ENCODE results near the gene PARVG. TPM values are rescaled to one million over a fixed set of nuclear protein-coding genes. Genes with fewer than 3 reads are reported as not detected.

The PARVG gene
- total RNA-seq, 1 experiment from 2014 or later, result 13.9 TPM

GRCh38 chr22:44159811-44160210 lies 20.9 kb upstream of the PARVG start:
- BruUV-seq (replicated peaks), result no TSS peak
- POLR2A ChIA-PET (ENCODE audit: low non-redundant PET), result no interaction called here
- H3K9me3 ChIP-seq (ENCODE audit: low read depth, low read length, poor library complexity, severe bottlenecking), result no peaks in the 10 kb centered on the region
- no peaks in the 10 kb centered on the region for H3K36me3 ChIP-seq (ENCODE audit: insufficient read depth, low read length, poor library complexity, severe bottlenecking)
- H3K4me1 ChIP-seq (ENCODE audit: insufficient read depth, low read length, poor library complexity, severe bottlenecking), result no peaks in the 10 kb centered on the region
- no peak overlapping the region for H3K27ac ChIP-seq (ENCODE audit: low read depth, low read length, poor library complexity, severe bottlenecking)
- no peak overlapping the region for H3K4me3 ChIP-seq (ENCODE audit: low read depth, low read length, poor library complexity, severe bottlenecking)
- no peaks in the 10 kb centered on the region for H3K27me3 ChIP-seq (replicated peaks; ENCODE audit: insufficient read depth, low read depth, low read length, poor library complexity)
- intact Hi-C loops (cut with micrococcal nuclease; ENCODE audit: unreplicated experiment), result no loop called here
- no peak for DNase-seq (ENCODE audit: low spot score)
- CTCF ChIA-PET, result no interaction called here
- TF ChIP-seq CTCF (conservative IDR thresholded peaks at IDR 0.05; ENCODE audit: low read depth, low read length) (no peak), EZH2 (IDR thresholded peaks at IDR 0.05; ENCODE audit: borderline replicate concordance, low read depth, low read length, poor library complexity, severe bottlenecking) (no peak)

GRCh38 chr22:44160421-44160820 lies 20.3 kb upstream of the PARVG start:
- no peaks in the 10 kb centered on the region for H3K9me3 ChIP-seq (ENCODE audit: low read depth, low read length, poor library complexity, severe bottlenecking)
- H3K36me3 ChIP-seq (ENCODE audit: insufficient read depth, low read length, poor library complexity, severe bottlenecking), result no peaks in the 10 kb centered on the region
- intact Hi-C loops (cut with micrococcal nuclease; ENCODE audit: unreplicated experiment), result no loop called here
- TF ChIP-seq CTCF (conservative IDR thresholded peaks at IDR 0.05; ENCODE audit: low read depth, low read length), result no peak
- no peak for TF ChIP-seq EZH2 (IDR thresholded peaks at IDR 0.05; ENCODE audit: borderline replicate concordance, low read depth, low read length, poor library complexity, severe bottlenecking)
- no peaks in the 10 kb centered on the region for H3K27me3 ChIP-seq (replicated peaks; ENCODE audit: insufficient read depth, low read depth, low read length, poor library complexity)
- H3K4me1 ChIP-seq (ENCODE audit: insufficient read depth, low read length, poor library complexity, severe bottlenecking), result no peaks in the 10 kb centered on the region
- no TSS peak for BruUV-seq (replicated peaks)
- no peak overlapping the region for H3K27ac ChIP-seq (ENCODE audit: low read depth, low read length, poor library complexity, severe bottlenecking)
- ChIA-PET POLR2A (ENCODE audit: low non-redundant PET) (no interaction called here), CTCF (interaction anchor here (0.7 kb wide), 1 partner anchor 57 kb away, joined by 7 read pairs; no protein-coding TSS in a partner anchor)
- no peak overlapping the region for H3K4me3 ChIP-seq (ENCODE audit: low read depth, low read length, poor library complexity, severe bottlenecking)
- no peak for DNase-seq (ENCODE audit: low spot score)

GRCh38 chr22:44161673-44162072 lies 19.1 kb upstream of the PARVG start:
- CTCF ChIA-PET, result no interaction called here
- H3K27me3 ChIP-seq (replicated peaks; ENCODE audit: insufficient read depth, low read depth, low read length, poor library complexity), result no peaks in the 10 kb centered on the region

More at GRCh38 chr22:44161673-44162072, 19.1 kb upstream of the PARVG start:
- no peaks in the 10 kb centered on the region for H3K36me3 ChIP-seq (ENCODE audit: insufficient read depth, low read length, poor library complexity, severe bottlenecking)
- BruUV-seq (replicated peaks), result no TSS peak
- no peak overlapping the region for H3K27ac ChIP-seq (ENCODE audit: low read depth, low read length, poor library complexity, severe bottlenecking)
- no peaks in the 10 kb centered on the region for H3K9me3 ChIP-seq (ENCODE audit: low read depth, low read length, poor library complexity, severe bottlenecking)
- POLR2A ChIA-PET (ENCODE audit: low non-redundant PET), result no interaction called here
- peaks cover under 1% of the 10 kb centered on the region for H3K4me1 ChIP-seq (ENCODE audit: insufficient read depth, low read length, poor library complexity, severe bottlenecking)
- intact Hi-C loops (cut with micrococcal nuclease; ENCODE audit: unreplicated experiment), result no loop called here
- TF ChIP-seq CTCF (conservative IDR thresholded peaks at IDR 0.05; ENCODE audit: low read depth, low read length), result no peak
- no peak for TF ChIP-seq EZH2 (IDR thresholded peaks at IDR 0.05; ENCODE audit: borderline replicate concordance, low read depth, low read length, poor library complexity, severe bottlenecking)
- H3K4me3 ChIP-seq (ENCODE audit: low read depth, low read length, poor library complexity, severe bottlenecking), result no peak overlapping the region
- DNase-seq (ENCODE audit: low spot score), result no peak

All from A673 (cell line).